ENCODE measurements around the gene ANKRD13B.

The ANKRD13B gene

DNA sequence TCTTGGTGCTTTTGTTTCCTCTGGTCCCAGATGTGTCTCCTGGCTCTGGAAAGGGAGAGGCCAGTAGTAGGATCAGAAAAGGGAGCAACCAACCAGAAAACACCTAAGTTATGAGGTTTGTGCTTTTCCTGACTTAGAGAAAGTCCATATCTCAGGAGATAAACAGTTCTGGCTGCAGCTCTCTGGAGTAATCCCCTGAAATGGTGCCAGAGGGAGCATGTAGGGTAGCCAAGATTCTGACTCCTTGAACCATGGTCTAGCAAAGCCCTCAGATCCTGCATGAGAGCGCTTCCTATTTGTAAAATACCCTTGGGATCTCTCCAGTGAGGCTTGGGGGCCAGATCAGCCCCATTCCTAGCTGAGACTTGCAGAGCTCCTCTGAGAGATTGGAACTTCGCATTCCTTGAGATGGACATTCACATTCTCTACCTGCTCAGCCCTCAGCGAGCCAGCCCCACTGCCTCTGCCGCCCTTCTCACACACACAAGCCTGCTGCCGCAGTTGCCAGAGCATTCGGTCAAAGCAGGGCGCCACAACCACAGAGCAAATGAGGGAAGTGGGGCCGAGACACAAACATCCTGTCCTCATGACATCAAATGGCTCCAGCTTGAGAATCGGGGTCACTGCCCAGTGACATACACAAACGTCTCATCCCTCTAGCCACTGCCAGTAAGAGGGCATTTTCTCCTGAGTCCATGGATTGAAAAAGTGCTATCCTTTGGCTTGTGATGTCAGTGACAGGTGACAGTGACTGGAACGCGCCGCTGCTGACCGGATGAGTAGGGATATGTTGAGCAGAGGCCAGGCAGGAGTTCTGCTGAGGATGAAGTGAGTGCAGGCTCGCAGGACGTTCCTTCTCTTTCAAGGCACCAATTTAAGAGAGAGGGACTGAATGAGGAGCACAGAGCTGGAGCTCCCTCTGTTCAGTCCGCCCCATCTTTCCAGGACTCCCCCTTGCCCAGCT lies 31.1 kb upstream of the ANKRD13B start:
- H3K4me3 ChIP-seq (ENCODE audit: low read depth, low read length), result no peak overlapping the region
- H3K36me3 ChIP-seq (replicated peaks), result no peaks in the 10 kb centered on the region
- no peak for TF ChIP-seq CTCF (IDR thresholded peaks at IDR 0.05; ENCODE audit: low read depth, low read length, missing control alignments)
- H3K27ac ChIP-seq, result no peak overlapping the region
- in situ Hi-C loops (cut with HindIII; ENCODE audit: low pct_ligation_motif_present, low sequenced_read_pairs), result no loop called here
- no peak for DNase-seq
- H3K27me3 ChIP-seq (replicated peaks), result no peaks in the 10 kb centered on the region

DNA sequence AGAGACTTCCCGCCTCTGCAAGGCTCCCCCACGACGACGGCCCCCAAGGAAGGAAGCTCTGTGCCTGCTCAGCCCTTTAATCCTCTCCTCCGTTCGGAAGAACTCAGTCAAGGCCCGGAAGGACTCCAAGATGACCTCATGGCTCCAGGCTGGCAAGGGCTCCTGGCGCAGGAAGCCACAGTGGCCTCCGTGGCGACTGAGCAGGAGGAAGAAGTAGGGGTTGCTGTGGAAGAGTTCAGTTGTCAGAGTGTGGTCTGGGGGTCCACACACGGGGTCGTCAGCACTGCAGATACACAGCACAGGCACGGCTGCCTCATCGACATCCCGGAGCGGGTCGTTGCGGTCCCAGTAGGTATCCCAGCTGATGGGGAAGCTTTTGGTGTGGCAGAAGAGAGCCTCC lies 30.3 kb upstream of the ANKRD13B start:
- H3K4me3 ChIP-seq (ENCODE audit: low read depth, low read length), result no peak overlapping the region
- no peaks in the 10 kb centered on the region for H3K27me3 ChIP-seq (replicated peaks)
- no peak for TF ChIP-seq CTCF (IDR thresholded peaks at IDR 0.05; ENCODE audit: low read depth, low read length, missing control alignments)
- no peak overlapping the region for H3K27ac ChIP-seq
- H3K36me3 ChIP-seq (replicated peaks), result no peaks in the 10 kb centered on the region
- in situ Hi-C loops (cut with HindIII; ENCODE audit: low pct_ligation_motif_present, low sequenced_read_pairs), result no loop called here
- no peak for DNase-seq

DNA sequence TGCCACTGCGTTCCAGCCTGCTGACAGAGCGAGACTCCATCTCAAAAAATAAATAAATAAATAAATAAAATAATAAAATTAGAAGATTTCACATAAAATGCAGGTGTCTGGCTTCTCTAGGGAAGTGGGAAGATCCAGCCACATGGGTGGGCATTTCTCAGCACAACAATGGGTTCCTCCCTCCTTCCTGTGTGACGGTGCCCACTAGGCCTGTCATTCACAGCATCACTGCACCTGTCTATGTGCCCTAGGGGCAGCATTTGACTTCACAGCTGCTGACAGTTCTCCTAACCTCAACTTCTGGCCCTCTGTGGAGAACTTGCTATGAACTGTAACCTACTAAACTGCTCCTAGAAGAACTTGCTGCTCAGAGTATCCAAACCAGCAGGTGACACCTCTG lies 29.1 kb upstream of the ANKRD13B start:
- Histone ChIP-seq H3K4me3 (ENCODE audit: low read depth, low read length) (no peak overlapping the region), H3K36me3 (replicated peaks) (no peaks in the 10 kb centered on the region), H3K27ac (no peak overlapping the region), H3K27me3 (replicated peaks) (no peaks in the 10 kb centered on the region)
- DNase-seq, result no peak
- in situ Hi-C loops (cut with HindIII; ENCODE audit: low pct_ligation_motif_present, low sequenced_read_pairs), result no loop called here
- no peak for TF ChIP-seq CTCF (IDR thresholded peaks at IDR 0.05; ENCODE audit: low read depth, low read length, missing control alignments)

DNA sequence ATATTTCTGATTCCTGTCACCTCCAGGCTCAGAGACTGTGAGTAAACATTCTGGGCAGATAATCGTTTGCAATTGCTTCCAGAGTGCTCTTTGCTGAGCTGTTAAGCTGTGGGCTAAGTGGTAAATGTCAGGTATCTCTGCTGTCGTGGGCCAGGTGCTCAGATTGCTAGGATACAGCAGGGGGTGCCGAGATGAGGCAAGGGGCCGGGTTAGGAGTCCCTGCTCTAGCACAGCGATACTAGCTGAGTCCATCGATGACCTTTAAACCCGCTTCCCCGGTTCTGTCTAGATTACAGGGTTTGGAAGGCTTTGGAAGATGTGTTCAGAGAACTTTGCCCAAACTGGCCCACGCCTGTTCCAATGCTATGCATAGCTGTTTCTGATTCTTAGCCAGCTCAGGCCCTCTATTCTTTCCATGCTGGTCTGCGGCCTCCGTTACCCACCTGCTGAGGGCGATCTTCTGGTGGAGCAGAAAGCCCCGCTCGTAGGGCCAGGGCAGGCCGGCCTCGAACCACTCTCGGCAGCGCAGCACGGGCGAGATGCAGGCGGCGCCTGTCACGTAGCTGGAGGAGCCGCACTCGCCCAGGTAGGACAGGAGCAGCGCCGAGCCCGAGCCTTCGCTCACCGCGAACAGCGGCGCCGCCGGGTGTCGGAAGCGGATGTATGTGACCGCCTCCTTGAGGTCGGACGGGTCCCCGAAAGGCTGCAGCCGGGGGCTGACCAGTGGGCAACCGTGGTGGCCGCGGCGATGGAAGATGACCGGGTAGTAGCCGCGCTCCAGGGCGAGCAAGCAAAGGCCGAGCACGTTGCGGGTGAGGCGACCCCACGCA lies 27.1 kb upstream of the ANKRD13B start:
- no peak for DNase-seq
- Histone ChIP-seq H3K4me3 (ENCODE audit: low read depth, low read length) (peak overlapping the region; percentile 48), H3K27ac (no peak overlapping the region), H3K27me3 (replicated peaks) (no peaks in the 10 kb centered on the region), H3K36me3 (replicated peaks) (no peaks in the 10 kb centered on the region)
- in situ Hi-C loops (cut with HindIII; ENCODE audit: low pct_ligation_motif_present, low sequenced_read_pairs), result no loop called here
- TF ChIP-seq CTCF (IDR thresholded peaks at IDR 0.05; ENCODE audit: low read depth, low read length, missing control alignments), result peak; percentile 41

GRCh38 chr17:29566473-29567303 lies 26.2 kb upstream of the ANKRD13B start, which contains the start of gene ABHD15:
Gene ABHD15, minus strand, starts transcription at chr17:29567037. Its CDS starts 71 bp downstream, at chr17:29566966.
- Histone ChIP-seq H3K27me3 (replicated peaks) (no peaks in the 10 kb centered on the region), H3K4me3 (ENCODE audit: low read depth, low read length) (peak within 1 kb of the TSS; percentile 69), H3K36me3 (replicated peaks) (peaks cover under 1% of the 10 kb centered on the region), H3K27ac (no peak within 1 kb of the TSS)
- DNase-seq, result no peak
- no peak for TF ChIP-seq CTCF (IDR thresholded peaks at IDR 0.05; ENCODE audit: low read depth, low read length, missing control alignments)
- in situ Hi-C loops (cut with HindIII; ENCODE audit: low pct_ligation_motif_present, low sequenced_read_pairs), result no loop called here
